K562 (cell line): ENCODE measurements around the gene AHCYL2. TPM values are rescaled to one million over a fixed set of nuclear protein-coding genes. Genes with fewer than 3 reads are reported as not detected.

Experiments
- BCLAF1 ChIP-seq, 2 experiments: fragments of 450-650 bp in 1 of 2; IDR thresholded peaks; 2 replicates each; pipeline ENCODE4 v1.6.1; 2011 to 2017; ENCODE audit warnings: low read depth in 2 of 2, antibody characterized with exemption in 1 of 2, borderline replicate concordance in 1 of 2, low read length in 1 of 2, mild to moderate bottlenecking in 1 of 2, mixed read lengths in 1 of 2; ENCODE audit not compliant: control insufficient read depth in 1 of 2
- BCOR ChIP-seq: fragments of 450-650 bp; IDR thresholded peaks from 2 replicates; pipeline ENCODE4 v1.6.1; 2016
- BRD4 ChIP-seq: fragments of 200-600 bp; sonication (generic); IDR thresholded peaks from 2 replicates; pipeline ENCODE4 v1.6.1; 2017; ENCODE audit warnings: inconsistent platforms
- ELF1 ChIP-seq: fragments of 200-800 bp; sonication (Bioruptor generic); IDR thresholded peaks from 2 replicates; pipeline ENCODE4 v1.6.1; 2016; ENCODE audit warnings: missing genetic modification characterization, missing compliant biosample characterization
- ETV6 ChIP-seq, 3 experiments: fragments of 150-350 bp in 1 of 3; sonication (generic) in 1 of 3; formaldehyde crosslinking in 1 of 3; IDR thresholded peaks; 2 replicates each; pipeline versions ENCODE4 v1.6.1 to v1.8.0; 2014 to 2022; ENCODE audit warnings: borderline replicate concordance in 2 of 3, low read depth in 2 of 3, antibody characterized with exemption in 1 of 3, low read length in 1 of 3, mild to moderate bottlenecking in 1 of 3, missing genetic modification reagents in 1 of 3
- GTF2A2 ChIP-seq: IDR thresholded peaks from 2 replicates; pipeline ENCODE4 v1.6.1; 2016; ENCODE audit warnings: mild to moderate bottlenecking, missing genetic modification characterization, missing compliant biosample characterization
- ID3 ChIP-seq, 2 experiments: fragments of 250-450 bp in 1 of 2; fragments of 450-650 bp in 1 of 2; sonication (Bioruptor Pico) in 1 of 2; IDR thresholded peaks; 2 replicates each; pipeline versions ENCODE4 v1.6.1 to v1.8.0; 2016 to 2021; ENCODE audit warnings: mild to moderate bottlenecking in 2 of 2, moderate library complexity in 2 of 2, missing compliant biosample characterization in 1 of 2, missing genetic modification characterization in 1 of 2
- MAX ChIP-seq: sonication (generic); formaldehyde crosslinking; IDR thresholded peaks from 2 replicates; pipeline ENCODE4 v1.9.0; 2022; ENCODE audit warnings: mild to moderate bottlenecking, missing genetic modification reagents
- NFYB ChIP-seq: IDR thresholded peaks from 2 replicates; pipeline ENCODE4 v1.6.1; 2011; ENCODE audit warnings: mild to moderate bottlenecking, moderate library complexity; ENCODE audit not compliant: insufficient read length; ENCODE audit errors: extremely low read depth
- PRDM10 ChIP-seq: fragments of 450-650 bp; IDR thresholded peaks from 2 replicates; pipeline ENCODE4 v1.6.1; 2018; ENCODE audit not compliant: partially characterized antibody
- RAD51 ChIP-seq: fragments of 450-650 bp; IDR thresholded peaks from 2 replicates; pipeline ENCODE4 v1.7.1; 2016; ENCODE audit warnings: low read depth, mild to moderate bottlenecking, borderline replicate concordance
- TEAD2 ChIP-seq: fragments of 450-650 bp; IDR thresholded peaks from 2 replicates; pipeline ENCODE4 v1.6.1; 2016; ENCODE audit warnings: missing genetic modification characterization, control low read depth, missing compliant biosample characterization
- ZNF253 ChIP-seq: fragments of 250-450 bp; sonication (Bioruptor Pico); conservative IDR thresholded peaks from 2 replicates; pipeline ENCODE4 v1.6.1; 2021; ENCODE audit warnings: mild to moderate bottlenecking
- ZNF354B ChIP-seq: fragments of 250-450 bp; sonication (Bioruptor Pico); IDR thresholded peaks from 2 replicates; pipeline ENCODE4 v1.4.0; 2020
- ZNF57 ChIP-seq: fragments of 450-650 bp; formaldehyde crosslinking; IDR thresholded peaks from 2 replicates; pipeline ENCODE4 v1.4.0; 2020; ENCODE audit warnings: mild to moderate bottlenecking, moderate library complexity
- ZNF644 ChIP-seq: fragments of 200-800 bp; sonication (Bioruptor generic); IDR thresholded peaks from 2 replicates; pipeline ENCODE4 v1.6.1; 2016; ENCODE audit warnings: low read depth, missing genetic modification characterization, missing compliant biosample characterization
- polyA plus RNA-seq, 8 experiments: library from polyadenylated mRNA; depleted of rRNA in 4 of 8; stranded (reverse) in 5 of 8; unstranded in 3 of 8; fragments of >200 nt; fragmentation: Nextera tagmentation in 2 of 8; fragmentation: Illumina TruSeq in 1 of 8; extraction: Ambion mirVana in 2 of 8; extraction: Trizol in 1 of 8; gene quantifications; 2 replicates each; pipeline versions ENCODE4 v1.2.1 to v1.2.3, GENCODE V29; 2011 to 2014; ENCODE audit warnings: inconsistent platforms in 1 of 8, missing spikeins in 1 of 8
- total RNA-seq, 7 experiments: library from RNA; depleted of rRNA in 6 of 7; stranded (reverse); fragments of >200 nt in 6 of 7; fragmentation: Illumina TruSeq in 2 of 7; extraction: Trizol in 2 of 7; gene quantifications; 2 replicates each; pipeline versions ENCODE4 v1.2.1 to v1.2.3, GENCODE V29; 2011 to 2021; ENCODE audit warnings: low replicate concordance in 1 of 7
- TF ChIP-seq, protein P1 (sequence below): fragments of 250-450 bp; sonication (Bioruptor Pico); IDR thresholded peaks from 2 replicates; pipeline ENCODE4 v1.8.0; 2021; ENCODE audit warnings: borderline replicate concordance, mild to moderate bottlenecking, moderate library complexity; ENCODE audit not compliant: poor library complexity, severe bottlenecking

The AHCYL2 gene
- total and polyA plus RNA-seq, 9 of the 15 experiments (the other 6 are each of a cell fraction or from before 2014, with no cell fraction given): 0.93 to 10.5 (median 5.2) TPM

DNA sequence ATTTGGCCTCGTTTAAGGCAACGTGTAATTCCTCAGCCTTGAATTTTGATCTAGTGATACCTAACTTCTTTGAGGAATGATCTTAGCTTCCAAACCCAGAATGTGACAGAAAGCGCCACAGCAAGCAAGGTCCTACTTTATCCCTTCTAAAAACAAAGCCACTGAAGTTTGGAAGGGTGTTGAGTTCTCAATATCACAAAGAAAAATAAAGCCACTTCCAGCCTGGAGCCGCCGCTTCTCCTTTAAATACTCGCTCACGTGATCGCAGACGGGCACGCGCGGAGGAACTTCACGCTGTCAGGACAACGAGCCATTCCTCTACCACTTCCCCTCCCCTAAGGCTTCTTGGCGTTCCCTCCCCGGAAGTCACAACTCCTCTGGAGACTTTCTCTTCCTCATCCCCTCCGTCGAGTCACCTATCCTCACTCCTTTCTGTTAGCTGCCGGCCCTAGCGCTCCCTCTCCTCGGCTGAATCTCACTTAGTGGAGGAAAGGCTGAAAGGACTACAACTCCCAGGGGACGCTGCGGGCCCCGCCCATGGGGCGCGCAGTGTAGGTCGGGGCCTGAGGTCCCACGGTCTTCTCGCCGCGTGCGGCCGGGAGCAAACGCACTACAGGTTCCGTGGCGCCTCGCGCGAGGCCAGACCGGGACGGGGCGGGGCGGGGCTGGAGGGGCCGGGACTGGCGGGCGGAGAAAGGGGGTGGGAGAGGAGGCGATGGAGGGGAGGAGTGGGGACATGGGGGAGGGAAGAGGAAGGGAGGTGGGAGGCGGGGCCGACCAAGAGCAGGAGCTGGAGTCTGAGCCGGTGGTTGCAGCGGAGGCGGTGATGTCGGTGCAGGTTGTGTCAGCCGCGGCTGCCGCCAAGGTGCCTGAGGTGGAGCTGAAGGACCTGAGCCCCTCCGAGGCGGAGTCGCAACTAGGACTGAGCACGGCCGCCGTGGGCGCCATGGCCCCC, at the start of gene AHCYL2 (continued):
- no peak; a peak in 1 of 4 replicates for TF ChIP-seq ETV6 (IDR thresholded peaks at IDR 0.05; ENCODE audit: borderline replicate concordance in 1 of 2, low read depth in 2 of 2, low read length in 1 of 2)
- TF ChIP-seq ETV6 (CRISPR knock-in tag; IDR thresholded peaks at IDR 0.05; ENCODE audit: borderline replicate concordance): no peak; the same call in 1 of the 2 replicates
- TF ChIP-seq ZNF57 (CRISPR knock-in tag): no peak
- no peak for TF ChIP-seq GTF2A2 (tag)
- TF ChIP-seq ZNF354B (CRISPR knock-in tag): no peak
- TF ChIP-seq BRD4: no peak
- TF ChIP-seq RAD51: peak; percentile 96
- TF ChIP-seq ZNF253: no peak
- peak; percentile 99 for TF ChIP-seq ZNF644
- TF ChIP-seq ID3 (CRISPR knock-in tag; IDR thresholded peaks at IDR 0.05): no peak
- peak; percentile 58; the same call in 1 of the 2 replicates for TF ChIP-seq ID3 (tag; IDR thresholded peaks at IDR 0.05)
- peak; percentile 97 for TF ChIP-seq ELF1 (tag)
- TF ChIP-seq, protein P1, sequence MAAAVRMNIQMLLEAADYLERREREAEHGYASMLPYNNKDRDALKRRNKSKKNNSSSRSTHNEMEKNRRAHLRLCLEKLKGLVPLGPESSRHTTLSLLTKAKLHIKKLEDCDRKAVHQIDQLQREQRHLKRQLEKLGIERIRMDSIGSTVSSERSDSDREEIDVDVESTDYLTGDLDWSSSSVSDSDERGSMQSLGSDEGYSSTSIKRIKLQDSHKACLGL (CRISPR knock-in tag): no peak
- TF ChIP-seq NFYB: no peak
- TF ChIP-seq PRDM10: peak; percentile 59
- TF ChIP-seq BCLAF1 (IDR thresholded peaks at IDR 0.05; ENCODE audit: borderline replicate concordance in 1 of 2, control insufficient read depth in 1 of 2, low read depth in 2 of 2, low read length in 1 of 2): peak in 1 of 2 experiments; percentile 72; a peak in 1 of 4 replicates
- TF ChIP-seq MAX (CRISPR knock-in tag): peak; percentile 93
- 0 out of 2 replicates have a peak, but pooled peaks have one; percentile 25 for TF ChIP-seq TEAD2
- TF ChIP-seq BCOR: peak; percentile 57
